Activated CD4-positive, alpha-beta T cell treated with anti-CD3 and anti-CD28 coated beads, Interleukin-2, amount 50 U/mL, for 48 hours (primary cell): ENCODE results near the gene SLC44A5.
"Not testable (repeated sequence)": the region's sequence is repeated elsewhere in the genome, so short reads cannot be mapped to it uniquely, and the experiment has no call there.

Experiments
- DNase-seq, 2 experiments: peaks; one replicate each; pipeline ENCODE4 v3.0.0-alpha.2; 2020

Gene SLC44A5

DNA sequence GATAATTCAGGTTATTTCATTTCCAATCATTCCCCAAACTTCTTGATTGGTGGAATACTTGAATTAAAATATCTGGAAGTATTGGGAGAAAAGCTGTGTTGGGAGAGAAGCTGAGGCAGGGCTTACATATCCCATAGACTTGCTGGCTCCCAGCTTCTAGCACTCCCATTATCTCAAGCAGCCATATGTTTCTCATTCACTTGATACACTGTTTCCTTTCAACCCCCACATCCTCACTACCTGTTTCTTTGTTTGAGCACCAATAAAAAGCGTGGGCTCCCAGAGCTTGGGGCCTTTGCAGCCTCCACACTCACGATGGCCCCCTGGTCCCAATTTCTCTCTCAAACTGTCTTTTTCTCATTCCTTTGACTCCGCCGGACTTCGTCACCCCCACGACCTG is 256.6 kb downstream of the SLC44A5 start:
- DNase-seq, result not testable (repeated sequence)

DNA sequence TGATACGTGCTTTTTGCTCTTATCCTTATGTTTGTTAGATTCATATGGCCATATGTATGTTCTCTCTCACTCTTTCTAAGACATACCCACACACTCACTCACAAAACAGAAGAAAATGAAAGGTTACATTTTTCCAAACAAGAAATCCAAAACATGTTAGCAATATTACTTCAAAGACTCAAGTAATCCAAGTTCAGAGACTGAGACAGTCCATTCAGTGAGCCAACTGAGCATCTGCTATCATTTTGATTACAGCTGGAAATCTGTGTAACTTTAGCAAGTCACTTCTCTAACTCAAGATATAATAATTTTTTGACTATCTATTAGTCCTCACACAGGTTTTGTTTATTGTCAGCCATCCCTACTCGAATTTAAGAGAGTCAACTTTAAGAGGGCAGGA is 257.9 kb downstream of the SLC44A5 start:
- DNase-seq, result no peak

GRCh38 chr1:75345538-75346292 is 265.2 kb downstream of the SLC44A5 start:
- DNase-seq, result no peak

DNA sequence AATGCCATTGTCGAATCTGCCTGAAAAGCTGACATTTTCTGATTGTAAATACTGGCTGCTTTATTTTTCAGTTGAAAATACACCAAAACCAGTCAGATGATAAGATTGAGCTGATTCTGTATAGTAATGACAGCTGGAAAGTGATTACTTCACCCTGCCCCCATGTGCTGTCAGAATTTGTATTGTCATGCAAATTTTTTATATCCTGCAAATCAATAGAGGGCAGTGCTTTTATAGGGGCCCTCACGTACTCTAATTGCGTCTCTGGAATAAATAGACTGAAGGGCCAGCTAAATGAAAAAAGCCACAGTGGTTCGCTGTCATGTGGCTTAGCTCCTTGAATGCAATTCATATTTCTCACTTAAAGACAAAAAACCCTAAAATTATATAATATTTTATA is 268.1 kb downstream of the SLC44A5 start:
- no peak for DNase-seq

- no peak for DNase-seq
These were observed 269.4 kb downstream of the SLC44A5 start for GRCh38 chr1:75341537-75341936.

DNA sequence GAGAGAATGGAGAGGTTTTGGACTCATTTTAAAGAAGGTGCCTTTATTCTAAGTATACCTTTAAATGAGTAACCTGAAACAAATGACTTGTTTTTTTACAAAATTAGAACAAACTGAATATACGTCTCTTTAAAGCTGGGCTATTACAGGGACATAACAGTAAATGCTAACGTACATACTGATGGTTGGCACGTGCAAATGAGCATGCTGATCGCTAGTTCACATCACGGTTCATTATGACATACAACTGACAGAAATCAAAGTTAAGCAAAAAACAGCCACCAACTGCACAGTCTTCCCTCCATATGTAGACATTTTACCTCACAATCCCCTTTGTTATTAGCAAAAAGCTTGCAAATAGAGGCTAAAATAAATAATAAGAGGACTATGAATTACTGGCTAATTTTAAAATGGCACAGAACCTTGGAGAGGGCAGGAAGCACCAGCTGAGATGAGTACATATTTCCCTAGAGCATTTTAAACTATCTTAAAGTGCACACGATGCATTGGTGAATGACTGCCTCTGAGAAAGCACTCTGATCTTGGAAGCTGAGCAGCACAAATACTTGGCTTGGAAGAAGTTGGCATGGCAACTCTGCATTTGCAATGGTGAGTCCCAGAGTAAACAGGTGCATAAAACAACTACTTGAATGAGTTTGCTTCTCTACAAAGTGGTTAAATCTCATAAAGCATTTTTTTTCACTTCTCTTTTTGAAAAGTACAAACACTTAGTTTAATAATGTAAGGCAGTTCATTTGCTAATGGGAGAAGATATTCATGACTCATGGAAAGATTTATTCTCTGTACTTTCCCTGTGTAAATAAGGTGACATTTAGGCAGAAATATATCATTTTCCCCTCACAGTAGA is 272.1 kb downstream of the SLC44A5 start:
- DNase-seq, result no peak

GRCh38 chr1:75334876-75335389 is 276.0 kb downstream of the SLC44A5 start:
- DNase-seq, result no peak

- DNase-seq, result no peak
These were observed 280.3 kb downstream of the SLC44A5 start for GRCh38 chr1:75330624-75331023.

DNA sequence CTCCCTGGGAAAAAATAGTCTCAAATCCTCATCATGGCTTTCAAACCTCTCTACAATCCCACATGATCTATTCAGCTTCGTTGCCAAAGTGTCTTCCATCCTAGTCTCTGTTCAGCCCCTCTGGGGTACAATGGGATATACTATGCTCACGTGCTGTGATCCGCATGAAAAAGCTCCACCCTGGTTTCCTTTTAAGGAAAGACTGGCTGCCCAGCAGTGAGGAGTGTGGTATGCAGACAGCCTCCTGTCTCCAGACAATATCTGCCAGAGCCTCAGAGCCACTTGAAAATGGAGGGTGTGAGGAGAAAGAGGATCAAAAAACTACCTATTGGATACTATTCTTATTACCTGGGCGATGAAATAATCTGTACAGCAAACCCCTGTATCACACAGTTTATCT is 282.2 kb downstream of the SLC44A5 start:
- no peak for DNase-seq

DNA sequence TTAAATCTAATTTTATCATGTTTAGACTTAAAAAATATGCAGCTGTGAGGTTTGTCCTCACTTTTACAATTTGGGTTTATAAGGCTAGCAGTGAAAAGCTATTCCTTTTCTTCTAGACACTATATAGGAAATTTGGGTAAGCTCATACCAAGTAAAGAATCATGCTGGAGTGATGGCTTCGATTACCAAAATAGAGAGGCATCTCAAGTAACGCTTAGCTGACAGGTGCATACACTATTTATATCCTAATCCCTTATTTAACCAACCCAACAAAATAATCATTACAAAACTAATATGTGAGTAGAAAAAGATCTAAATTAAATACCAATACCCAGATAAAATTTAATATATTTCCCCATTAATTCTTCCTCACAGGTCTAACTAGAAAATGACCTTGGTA is 283.5 kb downstream of the SLC44A5 start:
- no peak for DNase-seq

DNA sequence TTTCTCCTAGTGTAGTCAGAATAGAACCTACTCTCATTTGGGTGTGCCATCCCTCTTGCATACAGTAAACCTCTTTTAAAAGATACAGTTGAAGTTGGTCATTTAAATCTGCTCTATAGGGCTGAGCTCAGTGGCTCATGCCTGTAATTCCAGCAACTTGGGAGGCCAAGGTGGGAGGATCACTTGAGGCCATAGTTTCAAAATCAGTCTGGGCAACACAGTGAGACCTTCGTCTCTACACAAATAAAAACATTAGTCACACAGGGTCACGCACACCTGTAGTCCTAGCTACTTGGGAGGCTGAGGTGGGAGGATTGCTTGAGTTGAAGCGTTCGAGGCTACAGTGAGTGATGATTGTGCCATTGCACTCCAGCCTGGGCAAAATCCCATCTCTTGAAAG is 292.9 kb downstream of the SLC44A5 start:
- DNase-seq, result no peak

DNA sequence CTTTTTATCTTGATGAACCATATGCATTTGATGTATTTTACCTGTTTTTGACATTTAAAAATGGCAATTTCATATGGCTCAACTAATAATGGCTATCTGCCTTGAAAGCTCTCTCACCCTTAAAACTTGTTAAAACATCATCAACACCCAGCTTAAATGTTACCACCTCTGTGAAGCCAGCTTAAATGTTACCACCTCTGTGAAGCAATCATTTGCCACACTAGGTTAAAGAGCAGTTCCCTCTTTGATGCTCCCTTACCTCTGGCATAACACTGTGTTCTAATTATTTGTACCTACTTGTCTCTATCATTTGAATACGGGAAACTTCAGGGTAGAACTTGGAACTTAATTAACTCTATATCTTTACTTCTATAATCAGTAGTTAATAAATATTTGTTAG is 294.7 kb downstream of the SLC44A5 start:
- DNase-seq, result no peak

DNA sequence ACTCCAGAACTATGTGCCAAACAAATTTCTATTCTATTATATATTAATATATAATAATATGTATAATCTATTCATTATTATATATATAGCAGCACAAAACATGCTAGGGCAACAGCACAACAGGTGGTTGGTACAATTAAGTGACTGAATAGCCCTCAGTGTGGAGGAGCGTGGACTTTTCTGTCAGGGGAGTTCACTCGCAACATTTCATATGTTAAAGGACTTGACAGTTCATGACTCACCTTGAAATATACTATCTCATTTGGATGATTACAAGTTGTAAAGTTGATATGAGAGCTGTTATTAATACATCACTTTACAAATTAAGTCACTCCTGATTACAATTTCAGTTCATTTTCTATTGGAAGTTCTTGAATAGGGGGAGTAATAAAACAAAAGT is 298.3 kb downstream of the SLC44A5 start:
- DNase-seq, result no peak

DNA sequence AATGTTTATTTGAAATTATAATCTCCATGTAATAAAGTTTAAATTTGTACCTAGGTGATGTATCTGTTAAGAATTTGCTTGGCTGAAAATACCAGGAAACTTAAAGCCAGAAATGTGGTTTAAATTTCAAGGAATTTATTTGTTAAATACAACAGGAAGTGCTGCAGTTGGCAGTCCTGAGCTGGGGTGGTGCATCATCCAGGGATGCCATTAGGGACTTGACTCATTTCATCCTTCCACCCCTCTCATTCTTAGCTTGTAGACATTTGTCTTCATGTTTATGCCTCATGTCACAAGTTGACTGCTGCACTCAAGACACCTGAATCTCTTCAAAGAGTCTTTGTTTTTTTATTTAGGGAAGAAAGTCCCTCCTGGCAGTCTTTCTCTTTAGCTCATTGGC is 300.8 kb downstream of the SLC44A5 start:
- no peak for DNase-seq

DNA sequence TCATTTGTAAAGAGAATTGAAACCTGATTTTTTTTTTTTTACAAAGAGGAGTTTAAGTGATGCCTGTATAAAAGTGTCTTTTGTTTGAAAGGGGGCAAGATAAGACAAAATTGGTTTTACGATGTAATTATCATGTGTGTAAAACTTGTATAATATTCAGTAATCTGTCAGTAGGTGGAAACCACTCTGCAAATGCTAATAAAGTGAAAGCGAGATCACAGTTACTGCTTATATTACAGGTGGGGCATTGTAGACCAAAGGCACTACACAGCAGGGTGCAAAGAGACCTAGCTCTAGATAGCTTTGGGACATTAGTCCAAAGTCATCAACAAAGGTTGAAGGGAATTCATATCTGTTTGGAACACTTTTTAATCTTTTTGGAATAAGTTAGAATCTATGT is 302.5 kb downstream of the SLC44A5 start:
- DNase-seq, result no peak

DNA sequence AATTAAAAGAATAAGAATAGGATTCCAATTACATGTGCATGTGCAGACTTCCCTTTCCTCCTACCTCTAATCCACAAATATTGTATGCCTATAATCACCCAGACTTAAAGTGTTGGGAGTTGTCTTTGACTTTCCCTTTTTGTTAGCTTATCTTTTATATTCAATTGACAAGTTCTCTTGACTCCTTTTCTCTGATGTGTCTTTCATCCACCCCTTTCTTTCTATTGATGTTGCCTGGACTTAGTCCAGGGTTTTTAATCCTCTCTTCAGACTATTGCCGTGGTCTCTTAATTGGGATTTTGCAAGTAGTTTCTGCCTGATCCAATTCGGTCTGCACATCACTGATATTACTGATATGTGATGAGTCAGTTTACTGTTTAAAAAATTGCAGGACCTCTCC is 305.9 kb downstream of the SLC44A5 start:
- DNase-seq, result no peak

- DNase-seq, result no peak
These were observed 317.6 kb downstream of the SLC44A5 start for GRCh38 chr1:75293270-75293669.

GRCh38 chr1:75292013-75292412 is 318.9 kb downstream of the SLC44A5 start:
- DNase-seq, result no peak

- no peak for DNase-seq
These were observed 334.5 kb downstream of the SLC44A5 start for GRCh38 chr1:75276385-75276784.

DNA sequence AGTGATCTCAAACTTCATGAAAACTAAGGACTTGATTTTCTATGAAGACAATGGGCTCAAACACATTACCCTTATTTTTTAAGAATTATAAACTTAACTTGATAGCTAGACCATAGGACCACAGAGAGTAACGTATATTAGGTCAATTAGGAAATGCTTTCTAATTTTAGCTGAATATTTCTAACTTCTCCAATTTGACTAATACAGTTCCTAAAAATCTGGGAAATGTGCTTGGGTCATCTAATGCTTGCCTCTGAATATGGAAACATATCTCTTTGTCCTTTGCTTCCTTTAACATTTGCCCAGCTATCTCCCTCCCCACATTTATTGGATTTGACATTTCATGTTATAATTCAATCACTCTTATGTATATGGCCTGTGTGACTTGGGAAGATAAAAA is 335.3 kb downstream of the SLC44A5 start:
- DNase-seq, result no peak

DNA sequence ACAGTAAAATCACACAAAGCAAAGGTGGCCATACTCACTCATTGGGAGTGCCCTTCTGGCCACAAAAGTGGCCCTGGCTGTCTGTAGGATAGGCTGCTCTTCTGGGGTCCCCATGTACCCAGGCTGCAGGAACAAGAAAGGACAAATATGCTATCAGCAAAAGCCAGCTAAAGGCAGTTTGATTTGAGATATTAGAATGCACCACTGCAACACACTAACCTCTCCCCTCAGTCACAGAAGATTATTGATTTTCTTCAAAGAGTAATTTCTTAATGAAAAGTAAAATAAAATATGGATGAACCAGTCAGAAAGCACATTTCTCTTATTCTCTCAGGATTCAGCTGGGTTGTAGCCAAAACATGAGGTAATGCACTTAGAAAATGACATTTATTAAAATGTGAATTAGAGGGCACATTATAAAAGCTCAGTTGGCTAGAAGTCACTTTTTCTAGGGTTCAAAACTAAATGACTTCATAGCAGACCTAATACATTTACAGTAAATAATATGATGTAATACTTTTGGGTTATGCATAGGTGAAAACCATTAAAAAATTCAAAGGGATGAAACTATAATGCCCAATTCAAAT is 335.9 kb downstream of the SLC44A5 start:
- DNase-seq, result no peak

DNA sequence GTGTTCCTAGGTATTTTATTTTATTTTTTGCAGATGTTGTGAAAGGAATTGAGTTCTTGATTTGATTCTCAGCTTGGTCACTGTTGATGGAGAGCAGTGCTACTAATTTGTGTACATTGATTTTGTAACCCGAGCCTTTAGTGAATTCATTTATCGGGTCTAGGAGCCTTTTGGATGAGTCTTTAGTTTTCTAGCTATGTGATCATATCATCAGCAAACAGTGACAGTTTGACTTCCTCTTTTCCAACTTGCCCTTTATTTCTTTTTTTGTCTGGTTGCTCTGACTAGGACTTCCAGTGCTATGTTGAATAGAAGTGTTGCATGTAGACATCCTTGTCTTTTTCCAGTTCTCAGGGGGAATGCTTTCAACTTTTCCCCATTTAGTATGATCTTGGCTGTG is 337.8 kb downstream of the SLC44A5 start:
- no peak for DNase-seq

- DNase-seq, result no peak
These were observed 345.1 kb downstream of the SLC44A5 start for GRCh38 chr1:75265792-75266191.

DNA sequence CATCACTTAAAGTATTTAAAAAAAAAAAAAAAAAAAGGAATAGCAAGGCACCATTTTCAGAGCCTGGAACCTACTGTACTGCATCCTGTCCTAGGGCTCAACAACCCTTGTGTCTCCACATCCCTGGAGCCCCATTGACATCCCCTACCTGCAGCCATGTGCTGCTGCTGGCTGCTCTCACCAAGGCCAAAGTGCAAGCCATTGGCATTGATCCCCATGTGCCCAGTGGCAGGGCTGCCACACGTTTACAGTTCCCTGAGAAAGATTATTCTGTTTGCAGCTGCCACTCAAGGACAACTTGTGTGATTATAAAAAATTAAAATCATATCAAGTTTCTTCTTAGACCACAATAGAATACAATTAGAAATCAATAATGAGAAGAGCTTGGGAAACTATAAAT is 346.8 kb downstream of the SLC44A5 start:
- no peak for DNase-seq
